PC-3 (cell line): ENCODE data around the gene TMEM119. TPM values are rescaled to one million over a fixed set of nuclear protein-coding genes. Genes with fewer than 3 reads are reported as not detected.

Source experiments
- ATAC-seq: fragments of 200-7000 bp; cut with Tn5 transposase; 2 replicates; pipeline ENCODE4 v1.9.1; 2020; ENCODE audit warnings: mild to moderate bottlenecking, moderate library complexity
- BruUV-seq: library from RNA; stranded (reverse); fragments of 400-500 nt; replicated peaks from 2 replicates; lab custom pipeline; 2021; lab: Mats Ljungman, UMichigan
- CTCF ChIA-PET: fragments of 300-600 bp; sonication (Branson Sonifier 250); formaldehyde crosslinking; loops from one replicate; lab custom pipeline; 2022; ENCODE audit warnings: antibody characterized with exemption; lab: Charles Lee
- POLR2A ChIA-PET: fragments of 300-600 bp; sonication (Branson Sonifier 250); formaldehyde crosslinking; loops from one replicate; lab custom pipeline; 2022; ENCODE audit warnings: antibody characterized with exemption; ENCODE audit not compliant: unreplicated experiment; lab: Charles Lee
- DNase-seq: peaks from one replicate; pipeline ENCODE4 v3.0.0-alpha.2; 2015
- H2AFZ ChIP-seq: fragments of 300-600 bp; sonication (generic); 2 replicates; pipeline ENCODE4 v1.6.0; 2016; ENCODE audit warnings: antibody characterized with exemption, low read length
- H3F3A ChIP-seq: fragments of 300-600 bp; sonication (generic); one replicate; pipeline ENCODE4 v1.6.0; 2017; ENCODE audit warnings: antibody characterized with exemption, low read length, control low read depth, mild to moderate bottlenecking; ENCODE audit not compliant: unreplicated experiment
- H3K27ac ChIP-seq: fragments of 300-600 bp; sonication (generic); 2 replicates; pipeline ENCODE4 v1.5.1; 2016; ENCODE audit warnings: mild to moderate bottlenecking, low read length
- H3K27me3 ChIP-seq: fragments of 300-600 bp; sonication (generic); 2 replicates; pipeline ENCODE4 v1.6.1; 2016; ENCODE audit warnings: low read length, mixed read lengths
- H3K36me3 ChIP-seq: fragments of 300-600 bp; sonication (generic); 2 replicates; pipeline ENCODE4 v1.6.1; 2016; ENCODE audit warnings: low read depth, mixed run types, low read length, mixed read lengths
- H3K4me1 ChIP-seq: fragments of 300-600 bp; sonication (generic); 2 replicates; pipeline ENCODE4 v1.5.1; 2016; ENCODE audit warnings: low read length; ENCODE audit not compliant: insufficient read depth
- H3K4me2 ChIP-seq: fragments of 300-600 bp; sonication (generic); 2 replicates; pipeline ENCODE4 v1.6.0; 2016; ENCODE audit warnings: low read length
- H3K4me3 ChIP-seq: fragments of 300-600 bp; sonication (generic); 2 replicates; pipeline ENCODE4 v1.5.1; 2016; ENCODE audit warnings: mild to moderate bottlenecking, low read length, mixed read lengths
- H3K79me2 ChIP-seq: fragments of 300-600 bp; sonication (generic); 2 replicates; pipeline ENCODE4 v1.6.1; 2017; ENCODE audit warnings: low read length, mixed read lengths
- H3K9ac ChIP-seq: fragments of 300-600 bp; sonication (generic); 2 replicates; pipeline ENCODE4 v1.6.0; 2016; ENCODE audit warnings: mild to moderate bottlenecking, low read length
- H3K9me2 ChIP-seq: fragments of 300-600 bp; sonication (generic); replicated peaks from 2 replicates; pipeline ENCODE4 v1.6.1; 2016; ENCODE audit warnings: mixed run types, low read length, mixed read lengths
- H3K9me3 ChIP-seq: fragments of 300-600 bp; sonication (generic); 2 replicates; pipeline ENCODE4 v1.6.1; 2016; ENCODE audit warnings: low read length, mixed read lengths
- H4K20me1 ChIP-seq: fragments of 300-600 bp; sonication (generic); 2 replicates; pipeline ENCODE4 v1.6.1; 2016; ENCODE audit warnings: low read length, mixed read lengths
- EZH2 ChIP-seq: fragments of 300-600 bp; sonication (generic); IDR thresholded peaks from one replicate; pipeline ENCODE4 v1.6.1; 2017; ENCODE audit warnings: antibody characterized with exemption, mild to moderate bottlenecking, low read length; ENCODE audit not compliant: unreplicated experiment
- EZH2phosphoT487 ChIP-seq: fragments of 300-600 bp; sonication (generic); IDR thresholded peaks from 2 replicates; pipeline ENCODE4 v1.6.1; 2018; ENCODE audit warnings: mild to moderate bottlenecking, antibody characterized with exemption, low read length, borderline replicate concordance
- intact Hi-C: fragments of 100-400 bp; cut with micrococcal nuclease; formaldehyde crosslinking; loops from 2 replicates; pipeline ENCODE4 v1.9.0; 2023
- total RNA-seq: library from RNA; depleted of rRNA; stranded (reverse); fragments of >200 nt; gene quantifications from 2 replicates; pipeline ENCODE4 v1.2.3, GENCODE V29; 2014
- TF ChIP-seq, protein P1 (sequence below): fragments of 300-600 bp; sonication (generic); conservative IDR thresholded peaks from 2 replicates; pipeline ENCODE4 v1.5.1; 2017; ENCODE audit warnings: antibody characterized with exemption, low read depth, mild to moderate bottlenecking, low read length

The TMEM119 gene
- total RNA-seq, 1 experiment from 2014 or later, result not detected

DNA sequence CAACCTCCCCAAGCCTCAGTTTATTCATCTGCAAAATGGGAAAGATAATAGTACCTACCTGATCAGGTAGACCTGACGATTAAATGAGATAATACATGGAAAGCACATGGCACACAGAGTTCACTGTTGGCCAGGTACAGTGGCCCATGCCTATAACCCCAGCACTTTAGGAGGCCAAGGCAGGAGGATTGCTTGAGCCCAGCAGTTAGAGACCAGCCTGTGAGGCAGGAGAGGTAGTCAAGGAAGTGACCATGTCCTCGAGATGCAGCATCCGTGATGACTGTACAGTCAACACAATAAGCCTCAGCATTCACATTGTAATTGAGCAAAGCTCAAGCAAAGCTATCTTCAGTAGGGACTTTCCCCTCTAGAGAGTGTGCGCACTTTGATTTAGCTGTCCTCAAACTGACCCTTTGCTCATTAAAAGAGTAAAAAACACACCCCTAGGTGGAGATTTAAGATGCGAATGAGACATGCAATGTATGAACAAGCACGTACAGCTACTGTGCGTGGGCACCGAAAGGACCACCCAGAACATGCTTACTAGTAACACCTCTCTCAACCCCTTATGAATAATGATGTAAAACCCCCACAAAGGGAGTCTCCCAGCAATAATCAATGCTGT is 25.6 kb downstream of the TMEM119 start:
- intact Hi-C loops, result no loop called here
- H2AFZ ChIP-seq, result no peak overlapping the region
- no peak overlapping the region for H3K4me3 ChIP-seq
- BruUV-seq, result no TSS peak
- H3F3A ChIP-seq, result no peaks in the 10 kb centered on the region
- no peaks in the 10 kb centered on the region for H3K9me2 ChIP-seq
- H3K4me2 ChIP-seq, result no peak overlapping the region
- H3K9ac ChIP-seq, result no peak overlapping the region
- H3K79me2 ChIP-seq, result no peaks in the 10 kb centered on the region
- no peaks in the 10 kb centered on the region for H4K20me1 ChIP-seq
- POLR2A ChIA-PET, result no interaction called here
- CTCF ChIA-PET, result interaction anchor here (1.1 kb wide), 1 partner anchor 46 kb away, joined by 5 read pairs; no protein-coding TSS in a partner anchor
- H3K36me3 ChIP-seq, result peaks cover 16% of the 10 kb centered on the region
- peak; percentile 16 for ATAC-seq
- H3K27ac ChIP-seq, result no peak overlapping the region
- no peaks in the 10 kb centered on the region for H3K4me1 ChIP-seq
- no peaks in the 10 kb centered on the region for H3K27me3 ChIP-seq
- no peaks in the 10 kb centered on the region for H3K9me3 ChIP-seq
- DNase-seq, result peak; percentile 11
- TF ChIP-seq EZH2 (no peak), EZH2phosphoT487 (no peak)
- TF ChIP-seq, protein P1, sequence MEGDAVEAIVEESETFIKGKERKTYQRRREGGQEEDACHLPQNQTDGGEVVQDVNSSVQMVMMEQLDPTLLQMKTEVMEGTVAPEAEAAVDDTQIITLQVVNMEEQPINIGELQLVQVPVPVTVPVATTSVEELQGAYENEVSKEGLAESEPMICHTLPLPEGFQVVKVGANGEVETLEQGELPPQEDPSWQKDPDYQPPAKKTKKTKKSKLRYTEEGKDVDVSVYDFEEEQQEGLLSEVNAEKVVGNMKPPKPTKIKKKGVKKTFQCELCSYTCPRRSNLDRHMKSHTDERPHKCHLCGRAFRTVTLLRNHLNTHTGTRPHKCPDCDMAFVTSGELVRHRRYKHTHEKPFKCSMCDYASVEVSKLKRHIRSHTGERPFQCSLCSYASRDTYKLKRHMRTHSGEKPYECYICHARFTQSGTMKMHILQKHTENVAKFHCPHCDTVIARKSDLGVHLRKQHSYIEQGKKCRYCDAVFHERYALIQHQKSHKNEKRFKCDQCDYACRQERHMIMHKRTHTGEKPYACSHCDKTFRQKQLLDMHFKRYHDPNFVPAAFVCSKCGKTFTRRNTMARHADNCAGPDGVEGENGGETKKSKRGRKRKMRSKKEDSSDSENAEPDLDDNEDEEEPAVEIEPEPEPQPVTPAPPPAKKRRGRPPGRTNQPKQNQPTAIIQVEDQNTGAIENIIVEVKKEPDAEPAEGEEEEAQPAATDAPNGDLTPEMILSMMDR, result no peak

DNA sequence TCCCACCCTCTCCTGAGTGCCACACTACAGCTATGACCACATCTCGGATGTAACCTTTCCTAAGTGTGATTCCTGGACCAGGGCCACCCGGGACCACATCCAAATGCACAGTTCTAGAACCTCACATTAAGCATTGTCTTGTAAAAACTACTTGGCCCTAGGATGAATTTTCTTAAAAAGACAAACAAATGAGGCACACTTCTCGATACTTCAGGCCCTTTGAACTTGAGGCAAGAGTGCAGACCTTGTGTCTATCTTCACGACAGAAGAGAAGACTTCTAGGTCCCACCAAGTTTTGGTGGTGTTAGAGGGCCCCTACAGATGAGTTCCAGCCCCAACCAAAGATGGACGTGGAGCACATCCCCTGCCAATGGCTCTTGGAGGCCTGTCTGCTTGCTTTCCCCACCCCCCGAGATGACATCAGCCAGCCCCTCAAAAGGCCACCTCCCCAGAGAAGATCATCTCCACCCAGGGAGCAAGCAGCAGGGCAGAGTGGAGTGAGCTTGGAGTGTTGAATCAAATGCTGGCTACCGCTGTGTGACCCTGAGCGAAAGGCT is 26.2 kb downstream of the TMEM119 start:
- Histone ChIP-seq H3K36me3 (peaks cover 22% of the 10 kb centered on the region), H3K27me3 (no peaks in the 10 kb centered on the region), H2AFZ (no peak overlapping the region), H3K9me2 (no peaks in the 10 kb centered on the region), H3K4me2 (no peak overlapping the region), H3K9ac (no peak overlapping the region), H4K20me1 (no peaks in the 10 kb centered on the region), H3K4me1 (no peaks in the 10 kb centered on the region), H3K9me3 (no peaks in the 10 kb centered on the region), H3F3A (no peaks in the 10 kb centered on the region), H3K4me3 (no peak overlapping the region), H3K79me2 (no peaks in the 10 kb centered on the region), H3K27ac (no peak overlapping the region)
- ChIA-PET CTCF (interaction anchor here (1.4 kb wide), 1 partner anchor 46 kb away, joined by 7 read pairs; no protein-coding TSS in a partner anchor), POLR2A (no interaction called here)
- intact Hi-C loops, result no loop called here
- DNase-seq, result no peak
- ATAC-seq, result no peak
- no peak for TF ChIP-seq EZH2phosphoT487
- TF ChIP-seq EZH2, result no peak
- TF ChIP-seq, protein P1, result no peak
- BruUV-seq, result no TSS peak
